ENCODE results near the gene ZNF605.
A peak's percentile ranks its signal among the peaks of the same experiment; 100 is the strongest.
"Not testable (repeated sequence)": the region's sequence is repeated elsewhere in the genome, so short reads cannot be mapped to it uniquely, and the experiment has no call there.

Gene ZNF605

DNA sequence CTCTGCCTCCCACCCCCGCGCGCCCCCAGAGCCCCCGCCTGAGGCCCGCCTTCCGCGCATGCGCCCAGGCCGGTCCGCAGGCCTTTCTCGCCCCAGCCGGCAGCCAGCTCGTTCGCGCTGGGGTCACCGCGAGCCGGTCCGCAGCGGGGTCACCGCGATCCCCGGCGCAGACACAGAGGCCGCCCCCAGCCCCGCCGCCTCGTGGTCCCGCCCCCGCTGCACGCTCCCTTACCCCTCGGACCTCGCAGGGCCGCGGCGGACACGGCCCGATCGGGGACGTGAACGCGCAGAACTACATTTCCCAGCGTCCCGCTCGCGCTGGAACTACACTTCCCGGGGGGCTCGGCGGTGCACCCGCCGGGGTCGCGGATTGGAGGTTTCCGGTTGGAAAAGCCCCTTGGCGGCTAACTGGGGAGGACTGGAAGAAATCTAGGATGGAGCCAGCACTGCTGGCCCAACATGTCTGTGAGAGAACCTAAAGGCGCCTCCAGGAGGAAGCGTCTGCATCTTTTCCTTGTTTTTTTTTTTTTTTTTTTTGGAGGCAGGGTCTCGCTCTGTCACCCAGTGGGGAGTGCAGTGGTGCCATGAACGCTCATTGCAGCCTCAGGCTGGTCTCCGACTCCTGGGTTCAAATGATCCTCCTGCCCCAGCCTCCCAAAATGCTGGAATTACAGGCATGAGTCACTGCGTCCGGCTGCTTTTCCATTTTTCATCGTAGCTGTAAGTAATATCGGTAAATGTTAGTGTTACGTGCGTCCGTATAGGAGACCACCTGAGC lies at the start of gene ZNF605:
Gene ZNF605 (minus strand): TSS at position 296 of the 778 bp plus-strand sequence. CDS start 10,671 bp downstream, outside the sequence.
- DNase-seq = peak; percentile 71 to 85

DNA sequence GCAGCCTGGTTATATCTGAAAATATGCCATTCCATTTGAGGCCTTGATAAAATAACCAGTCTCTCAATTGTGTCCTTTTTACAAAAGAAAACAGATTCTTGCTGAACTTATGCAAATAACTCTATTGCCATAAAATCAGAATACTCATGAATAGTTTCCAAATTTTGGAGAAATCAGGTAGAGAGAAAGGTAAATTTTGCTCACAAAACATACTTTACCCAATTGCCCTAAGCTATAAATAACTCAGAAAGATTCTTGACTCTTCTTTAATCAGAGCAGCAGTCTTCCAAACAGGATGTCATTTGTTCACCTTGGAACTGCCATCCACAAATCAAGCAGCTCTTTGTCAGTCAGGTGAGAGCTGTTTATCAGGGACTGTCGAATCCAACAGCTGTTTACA lies 42.6 kb upstream of the ZNF605 start:
- no peak for DNase-seq

DNA sequence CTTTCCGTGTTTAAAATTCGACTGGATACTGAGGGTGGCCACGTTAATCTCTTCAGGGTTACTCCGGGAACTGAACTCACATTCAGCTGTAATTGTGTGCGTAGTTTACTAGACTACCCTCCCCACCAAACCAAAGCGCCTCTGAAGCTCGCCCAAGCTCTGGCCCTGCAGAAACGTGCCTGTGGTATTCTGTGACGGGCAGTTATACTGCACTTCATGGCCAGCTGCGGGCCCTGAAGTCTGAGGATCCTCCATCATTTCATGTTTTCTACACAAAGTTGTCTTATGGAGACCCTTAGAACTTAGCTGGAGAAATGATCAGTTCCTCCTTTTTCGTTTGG lies 30.7 kb upstream of the ZNF605 start:
- DNase-seq = no peak

DNA sequence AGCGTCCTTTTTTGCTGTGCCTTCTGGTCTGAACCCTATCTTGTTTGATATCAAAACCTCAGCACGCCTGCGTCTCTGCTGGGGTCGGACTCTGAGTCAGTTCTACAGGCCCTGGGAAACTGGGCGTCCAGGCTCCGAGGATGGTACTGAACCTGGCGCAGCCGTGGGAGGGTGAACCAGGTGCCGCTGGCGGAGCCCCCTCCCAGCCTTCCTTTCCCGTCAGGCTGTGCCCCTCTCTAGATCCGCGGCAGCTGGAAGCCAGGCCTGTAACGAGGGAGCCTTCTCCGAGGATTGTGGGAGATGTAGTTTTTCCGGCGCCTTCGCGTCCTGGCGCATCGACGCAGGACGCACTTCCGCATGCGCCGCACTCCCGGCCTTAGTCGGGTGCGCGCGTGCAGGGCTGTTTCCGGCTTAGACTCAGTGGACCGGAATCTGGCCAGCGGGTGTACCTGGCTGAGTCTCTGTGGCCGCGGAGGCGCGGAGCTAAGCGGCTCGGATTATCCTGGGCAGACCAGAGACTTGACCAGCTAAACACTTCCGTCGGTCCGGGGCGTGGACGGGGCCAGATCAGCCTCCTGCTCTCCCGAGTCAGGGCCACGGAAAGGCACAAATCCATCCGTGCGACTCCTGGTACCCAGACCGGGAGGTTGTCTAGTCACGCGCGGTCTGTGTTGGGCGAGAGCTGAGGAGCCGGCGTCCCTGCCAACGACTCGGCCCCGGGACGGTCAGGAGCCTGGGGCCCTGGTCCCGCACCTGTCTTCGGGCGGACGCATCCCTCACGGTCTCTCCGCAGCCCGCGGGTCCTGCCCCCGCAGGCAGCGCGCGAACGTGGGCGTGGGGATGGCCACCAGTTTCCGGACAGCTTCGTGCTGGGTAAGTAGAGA lies 30.1 kb upstream of the ZNF605 start, which contains the start of gene ZNF26:
Gene ZNF26 (plus strand): TSS at position 367 of the 884 bp plus-strand sequence. CDS start 474 bp downstream, at position 841.
- DNase-seq = peak; percentile 82 to 92

DNA sequence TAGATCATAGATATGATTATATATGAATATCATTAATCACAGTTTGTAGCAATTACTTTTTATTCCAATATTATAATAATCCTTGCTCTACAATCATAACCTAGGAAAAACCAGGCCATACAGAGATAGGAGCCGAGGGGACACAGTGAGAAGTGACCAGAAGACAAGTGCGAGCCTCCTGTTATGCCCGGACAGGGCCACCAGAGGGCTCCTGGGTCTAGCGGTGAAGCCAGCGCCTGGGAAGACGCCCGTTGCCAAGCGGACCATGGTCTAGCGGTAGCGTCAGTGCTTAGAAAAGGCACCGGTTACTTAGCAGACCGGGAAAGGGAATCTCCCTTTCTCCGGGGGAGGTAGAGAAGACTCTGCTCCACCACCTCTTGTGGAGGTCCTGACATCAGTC lies 20.8 kb upstream of the ZNF605 start:
- not testable (repeated sequence) for DNase-seq

DNA sequence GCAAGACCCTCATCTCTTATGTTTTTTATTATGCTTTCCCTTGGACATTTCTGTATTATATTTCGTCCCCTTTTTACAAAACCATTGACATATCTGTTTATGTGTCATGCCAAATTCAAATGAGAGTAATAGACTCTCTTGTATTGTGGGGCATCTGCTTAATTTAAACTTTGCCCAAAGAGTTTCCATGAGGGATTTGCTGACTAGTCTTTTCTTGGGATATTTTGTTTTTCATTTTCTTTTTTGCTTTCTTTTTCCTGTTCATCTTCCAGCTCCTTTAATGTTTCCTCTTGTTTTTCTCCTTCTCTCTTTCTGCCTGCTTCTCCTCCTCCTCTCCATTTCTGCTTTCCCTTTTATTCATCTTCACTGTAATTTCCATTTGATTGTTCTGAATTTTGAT lies 16.3 kb upstream of the ZNF605 start:
- no peak for DNase-seq

DNA sequence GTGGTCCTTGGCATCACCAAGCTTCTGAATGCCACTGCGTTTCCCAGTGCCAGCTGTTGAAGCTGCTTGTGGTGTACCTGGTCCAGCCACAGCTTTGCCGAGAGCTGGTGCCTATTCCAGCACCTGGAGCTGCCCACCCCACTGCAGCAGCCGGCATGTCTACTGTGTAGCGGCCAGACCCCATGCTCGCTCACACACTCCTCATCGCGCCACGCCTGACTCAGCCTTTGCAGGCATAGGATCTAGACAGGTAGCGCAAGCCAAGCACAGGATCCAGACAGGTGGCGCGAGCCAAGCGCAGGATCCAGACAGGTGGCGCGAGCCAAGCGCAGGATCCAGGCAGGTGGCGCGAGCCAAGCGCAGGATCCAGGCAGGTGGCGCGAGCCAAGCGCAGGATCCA lies 11.6 kb upstream of the ZNF605 start:
- no peak for DNase-seq

DNA sequence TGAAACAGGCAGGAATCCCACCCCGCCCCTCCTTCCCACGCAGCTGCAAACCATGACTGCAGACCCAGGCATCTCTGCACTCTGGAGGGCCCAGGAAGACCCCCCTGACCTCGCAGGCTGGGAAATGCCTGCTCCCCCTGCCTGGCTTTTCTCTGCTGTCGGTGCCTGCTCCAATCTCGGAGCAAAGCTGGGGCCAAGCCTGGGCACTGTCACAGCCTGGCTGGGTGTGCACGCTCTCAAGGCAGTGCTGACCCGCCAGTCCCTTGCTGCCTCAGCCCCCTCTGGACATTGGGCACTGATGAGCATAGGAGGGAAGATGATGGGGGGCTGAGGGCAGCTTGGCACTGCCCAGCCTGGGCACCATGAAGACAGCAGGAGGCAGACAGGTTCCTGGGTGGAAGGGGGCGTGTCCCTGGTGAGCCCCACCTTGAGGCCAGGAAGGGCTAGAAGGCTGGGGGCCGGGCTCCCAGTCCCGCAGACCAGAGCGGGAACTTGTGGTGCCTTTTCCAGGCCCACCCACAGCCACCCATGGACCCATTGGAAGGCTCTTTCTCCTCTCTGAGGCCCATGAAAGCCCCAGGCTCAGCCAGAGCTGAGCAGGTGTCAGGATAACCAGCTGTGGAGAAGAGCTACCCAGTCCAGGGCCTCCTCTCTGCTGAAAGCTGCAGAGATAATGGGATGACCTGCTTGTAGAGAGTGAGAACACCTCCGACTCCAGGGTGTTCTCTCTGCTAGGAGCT lies 10.7 kb upstream of the ZNF605 start:
- DNase-seq = no peak

DNA sequence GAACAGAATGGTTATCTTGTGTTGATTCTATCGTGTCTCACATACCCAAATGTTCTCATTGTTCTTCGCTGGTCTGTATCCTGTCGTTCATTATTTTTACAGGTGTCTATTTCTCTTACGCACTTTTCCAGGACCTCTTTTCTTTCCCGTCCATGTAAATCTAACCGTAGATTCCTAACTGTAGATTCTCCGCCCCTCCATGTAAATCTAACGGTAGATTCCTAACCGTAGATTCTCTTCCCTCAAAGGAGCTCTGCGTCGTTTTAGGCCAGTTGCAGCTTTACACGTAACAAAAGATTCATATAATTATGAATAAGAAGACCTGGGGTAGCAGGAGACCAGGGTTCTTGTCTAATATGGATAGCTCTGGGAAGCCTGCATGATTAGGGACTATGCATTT lies 9.7 kb upstream of the ZNF605 start:
- DNase-seq = no peak

DNA sequence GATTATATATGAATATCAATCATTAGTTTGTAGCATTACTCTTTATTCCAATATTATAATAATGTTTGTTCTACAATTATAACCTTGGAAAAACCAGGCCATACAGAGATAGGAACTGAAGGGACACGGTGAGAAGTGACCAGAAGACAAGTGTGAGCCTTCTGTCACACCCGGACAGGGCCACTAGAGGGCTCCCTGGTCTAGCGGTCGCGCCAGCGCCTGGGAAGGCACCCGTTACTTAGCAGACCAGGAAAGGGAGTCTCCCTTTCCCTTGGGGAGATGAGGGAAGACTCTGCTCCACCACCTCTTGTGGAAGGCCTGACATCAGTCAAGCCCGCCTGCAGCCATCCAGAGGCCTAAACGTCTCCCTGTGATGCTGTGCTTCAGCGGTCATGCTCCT lies 7.8 kb upstream of the ZNF605 start:
- DNase-seq = not testable (repeated sequence)

DNA sequence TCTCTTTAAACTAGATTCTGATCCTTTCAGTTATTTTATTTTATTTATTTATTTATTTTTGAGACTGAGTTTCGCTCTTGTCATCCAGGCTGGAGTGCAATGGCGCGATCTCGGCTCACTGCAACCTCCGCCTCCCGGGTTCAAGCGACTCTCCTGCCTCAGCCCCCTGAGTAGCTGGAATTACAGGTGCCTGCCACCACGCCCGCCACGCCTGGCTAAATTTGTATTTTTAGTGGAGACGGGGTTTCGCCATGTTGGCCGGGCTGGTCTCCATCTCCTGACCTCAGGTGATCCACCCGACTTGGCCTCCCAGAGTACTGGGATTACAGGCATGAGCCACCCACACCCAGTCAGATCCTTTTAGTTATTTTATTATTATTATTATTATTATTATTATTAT lies 5.7 kb upstream of the ZNF605 start:
- not testable (repeated sequence) for DNase-seq

DNA sequence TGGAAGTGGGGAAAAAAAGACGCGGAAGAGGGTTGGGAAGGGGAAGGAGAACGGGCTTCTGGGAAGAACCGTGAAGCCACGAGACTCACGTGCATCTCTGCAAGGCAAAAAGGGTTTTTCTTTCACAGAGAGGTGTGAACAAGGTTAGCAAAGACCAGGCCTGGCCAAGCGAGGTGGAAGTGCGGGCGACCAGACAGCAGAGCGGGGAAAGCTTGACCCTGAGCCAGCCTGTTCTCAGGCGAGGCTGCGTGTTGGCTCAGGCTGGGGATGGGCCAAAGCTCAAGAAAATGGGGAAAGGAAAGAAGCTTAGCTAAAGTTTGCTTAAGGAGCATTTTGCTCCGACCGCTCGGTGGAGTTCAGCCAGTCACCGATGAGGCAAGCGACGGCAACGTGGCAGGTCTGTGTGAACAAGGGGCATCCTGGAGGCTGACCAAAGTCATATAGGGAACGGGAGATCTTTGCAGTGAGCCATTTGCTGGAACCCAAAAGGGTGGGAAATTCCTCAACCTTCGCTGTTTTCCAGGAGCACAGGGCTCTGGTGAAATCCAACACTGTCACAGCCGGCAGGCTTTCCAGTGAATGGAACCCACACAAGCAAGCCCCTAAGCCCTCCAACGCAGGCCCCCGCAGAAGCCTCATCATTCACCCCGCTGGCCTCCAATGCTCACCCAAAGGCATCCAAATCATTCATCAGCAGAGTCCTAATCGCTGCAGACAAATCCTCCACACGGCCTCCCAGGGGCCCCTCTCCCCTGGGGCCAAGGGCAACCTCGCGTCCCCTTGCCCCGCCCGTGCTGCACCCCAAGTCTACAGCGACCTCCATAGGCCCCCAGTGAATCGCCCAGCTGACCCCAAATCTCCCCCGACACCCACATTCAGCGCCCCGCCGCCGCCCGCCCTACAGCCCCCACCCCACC lies 754 bp downstream of the ZNF605 start:
- DNase-seq = peak in 1 of 2 experiments; percentile 61

DNA sequence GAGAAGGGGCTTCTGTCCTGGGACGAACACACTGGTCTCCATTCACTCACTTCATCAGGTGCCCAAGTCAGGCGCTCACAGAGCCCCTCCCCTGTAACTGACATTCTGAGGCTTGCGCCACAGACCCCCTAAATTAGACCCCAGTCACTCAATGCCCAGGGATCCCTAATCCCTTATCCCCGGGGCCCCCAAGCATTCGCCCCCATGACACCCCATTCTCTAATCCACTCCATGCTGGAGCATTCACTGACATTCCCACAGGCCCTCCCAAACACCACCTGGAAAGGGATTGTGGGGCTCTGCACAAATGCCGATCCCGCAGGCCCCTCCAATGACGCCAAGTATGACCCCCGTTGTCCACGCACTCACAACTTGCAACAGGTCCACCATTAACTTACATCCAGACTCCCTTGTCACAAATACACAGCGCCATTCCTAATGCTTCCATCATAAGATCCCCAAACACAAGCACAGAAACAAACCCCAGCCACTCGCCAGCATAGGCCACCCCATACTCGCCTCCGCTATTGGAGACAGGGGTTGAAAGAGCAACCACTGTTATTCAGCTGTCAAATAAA lies 1.5 kb downstream of the ZNF605 start:
- DNase-seq = no peak

DNA sequence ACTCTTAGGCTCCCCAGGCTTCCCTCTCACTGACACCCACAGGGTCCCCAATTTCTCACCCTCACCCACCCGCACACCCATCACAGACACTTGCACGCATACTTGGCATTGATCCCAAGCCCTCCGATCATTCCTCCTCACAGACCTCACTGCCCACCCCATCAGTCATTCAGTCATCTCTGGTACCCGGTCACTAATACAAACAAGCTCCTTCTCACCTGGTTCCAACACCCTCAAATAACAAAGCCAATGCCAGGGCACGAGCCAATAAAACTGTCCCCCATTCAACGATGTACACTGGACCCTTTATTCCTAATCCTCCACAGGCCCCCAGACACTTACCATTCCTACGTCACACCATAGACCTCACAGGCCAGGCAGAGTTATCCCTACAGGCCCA lies 2.3 kb downstream of the ZNF605 start:
- no peak for DNase-seq

DNA sequence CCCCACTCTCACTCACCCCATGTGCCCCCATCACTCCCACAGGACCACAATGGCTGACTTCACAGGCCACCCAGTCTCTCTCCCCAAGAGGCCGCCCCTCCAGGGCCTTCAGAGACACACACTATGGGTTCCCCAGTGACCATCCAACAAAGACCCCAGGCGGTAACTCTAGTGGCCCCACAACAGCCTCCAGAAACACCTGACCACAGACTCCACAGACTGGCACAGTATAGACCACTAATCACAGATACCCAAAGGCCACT lies 3.0 kb downstream of the ZNF605 start:
- DNase-seq = no peak

DNA sequence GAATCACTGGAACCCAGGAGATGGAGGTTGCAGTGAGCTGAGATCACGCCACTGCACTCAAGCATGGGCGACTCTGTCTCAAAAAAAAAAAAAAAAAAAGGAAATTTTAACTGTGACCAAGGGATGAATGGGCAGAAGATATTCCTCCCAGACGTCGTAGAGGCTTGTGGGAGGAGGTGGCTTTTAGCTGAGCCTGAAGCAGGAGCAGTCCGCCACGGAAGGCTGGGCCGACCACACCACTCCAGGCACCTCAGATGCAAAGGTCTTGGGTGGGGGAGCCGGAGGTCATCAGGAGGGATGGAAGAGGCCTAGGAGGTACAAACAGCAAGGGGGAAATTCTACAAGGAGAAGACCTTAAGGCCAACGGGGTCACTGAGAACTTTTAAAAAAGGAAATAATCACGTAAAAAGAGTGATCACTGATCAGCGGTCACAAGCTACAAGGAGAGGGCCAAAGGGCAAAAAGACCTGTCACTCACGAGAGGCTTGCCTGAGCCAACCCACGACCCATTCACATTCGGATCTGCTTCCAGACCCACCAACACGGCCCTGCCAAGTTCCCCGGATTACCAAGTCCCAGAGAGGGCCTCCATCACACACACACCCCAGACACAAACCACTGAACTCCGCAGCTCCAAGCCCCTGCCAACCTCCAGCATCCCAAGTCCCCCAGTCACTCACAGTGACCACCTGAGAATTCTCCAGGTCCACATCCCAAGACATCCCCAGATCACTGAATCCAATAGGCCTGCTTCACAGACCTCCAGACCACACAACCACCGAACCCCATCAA lies 3.5 kb downstream of the ZNF605 start:
- no peak for DNase-seq

DNA sequence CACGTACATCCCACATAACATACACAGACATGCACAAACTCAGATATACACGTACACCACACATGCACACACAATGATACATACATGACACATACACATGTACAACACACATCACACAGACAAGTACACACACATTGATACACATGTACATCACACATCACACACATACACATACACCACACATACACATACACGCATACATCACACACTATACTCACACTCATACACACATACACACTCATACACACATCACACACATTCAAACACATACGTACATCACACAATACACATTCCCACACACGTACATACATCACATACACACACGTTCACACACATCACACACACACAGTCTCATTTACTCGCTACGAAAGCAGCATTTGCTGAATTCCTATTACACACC lies 4.5 kb downstream of the ZNF605 start:
- no peak for DNase-seq

DNA sequence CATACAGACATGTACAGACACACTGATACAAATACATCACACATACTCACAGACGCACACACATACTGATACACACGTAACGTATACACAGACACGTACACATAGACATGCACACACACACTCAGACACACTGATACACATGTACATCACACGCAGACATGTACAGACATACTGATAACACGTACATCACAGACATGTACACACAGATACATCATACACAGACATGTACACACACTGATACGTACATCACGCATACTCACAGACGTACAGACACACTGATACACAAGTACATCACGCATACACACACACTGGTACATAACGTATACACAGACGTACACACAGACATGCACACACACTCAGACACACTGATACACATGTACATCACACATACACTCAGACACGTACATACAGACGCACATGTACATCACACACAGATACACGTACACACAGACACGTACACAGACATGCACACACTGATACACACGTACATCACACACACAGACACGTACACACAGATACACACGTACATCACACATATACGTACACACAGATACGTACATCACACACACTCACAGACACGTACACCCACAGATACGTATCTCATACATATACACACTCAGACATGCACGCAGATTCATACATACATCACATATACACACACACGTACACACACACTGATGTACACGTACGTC lies 5.1 kb downstream of the ZNF605 start:
- no peak for DNase-seq

DNA sequence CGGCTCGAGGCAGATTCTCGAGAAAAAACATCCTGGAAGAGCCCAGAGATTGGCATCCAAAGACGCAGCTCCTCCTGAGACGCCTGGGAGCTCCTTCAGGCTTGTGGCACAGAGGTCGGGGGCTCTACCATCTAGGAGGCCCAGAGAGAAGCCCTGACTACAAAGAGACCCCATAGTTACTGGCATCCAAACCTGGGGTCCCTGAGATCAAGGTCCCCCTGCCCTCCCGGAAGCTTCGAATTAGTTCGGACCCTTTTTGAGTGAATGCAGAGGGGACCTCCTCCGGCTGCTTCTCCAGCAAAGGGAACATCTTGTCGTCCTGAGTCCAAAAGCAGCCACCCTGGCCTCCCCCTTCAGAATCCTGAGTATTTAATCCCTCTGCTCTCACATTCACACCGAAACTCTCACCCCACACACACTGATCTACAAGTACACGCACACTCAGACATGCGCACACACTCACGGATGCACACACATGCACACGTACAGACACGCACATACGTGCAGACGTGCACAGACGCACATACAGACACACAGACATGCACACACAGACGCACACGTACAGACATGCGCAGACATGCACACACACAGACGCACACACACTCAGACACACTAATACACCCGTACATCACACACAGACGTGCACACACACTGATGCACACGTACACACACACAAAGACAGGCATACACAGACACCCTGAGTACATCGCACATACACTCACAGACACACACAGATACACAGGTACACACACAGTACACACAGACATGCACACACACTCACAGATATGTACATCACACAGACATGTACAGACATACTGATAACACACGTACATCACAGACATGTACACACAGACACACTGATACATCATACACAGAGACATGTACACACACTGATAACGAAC lies 5.9 kb downstream of the ZNF605 start:
- no peak for DNase-seq

All from SW 1271 (cell line).